Muscle layer of colon (tissue), 2 donors: ENCODE results near the gene FAAP20.

ENCODE experiments used
- H3K27ac ChIP-seq: one replicate; pipeline ENCODE4 v1.7.0; 2013; ENCODE audit warnings: low read depth, mild to moderate bottlenecking, low read length, moderate library complexity
- H3K27me3 ChIP-seq, 2 donors: one replicate each; pipeline ENCODE4 v1.7.0; 2013; ENCODE audit warnings: low read length in 2 of 2, mild to moderate bottlenecking in 2 of 2; ENCODE audit not compliant: insufficient read depth in 2 of 2, control insufficient read depth in 1 of 2
- H3K36me3 ChIP-seq: one replicate; pipeline ENCODE4 v1.7.0; 2013; ENCODE audit warnings: mild to moderate bottlenecking, low read length; ENCODE audit not compliant: insufficient read depth
- H3K4me1 ChIP-seq: one replicate; pipeline ENCODE4 v1.7.0; 2013; ENCODE audit warnings: mild to moderate bottlenecking, low read length; ENCODE audit not compliant: insufficient read depth
- H3K4me3 ChIP-seq, 2 donors: one replicate each; pipeline ENCODE4 v1.7.0; 2013; ENCODE audit warnings: low read length in 2 of 2, low read depth in 1 of 2, mild to moderate bottlenecking in 1 of 2, moderate library complexity in 1 of 2
- H3K9ac ChIP-seq: one replicate; pipeline ENCODE4 v1.7.0; 2013; ENCODE audit warnings: low read length
- H3K9me3 ChIP-seq: one replicate; pipeline ENCODE4 v1.7.0; 2013; ENCODE audit warnings: mild to moderate bottlenecking, low read length
- donor health status: abdominal sarcoma.
- donor health status: Adenocarcinoma of cecum.

The FAAP20 gene

DNA sequence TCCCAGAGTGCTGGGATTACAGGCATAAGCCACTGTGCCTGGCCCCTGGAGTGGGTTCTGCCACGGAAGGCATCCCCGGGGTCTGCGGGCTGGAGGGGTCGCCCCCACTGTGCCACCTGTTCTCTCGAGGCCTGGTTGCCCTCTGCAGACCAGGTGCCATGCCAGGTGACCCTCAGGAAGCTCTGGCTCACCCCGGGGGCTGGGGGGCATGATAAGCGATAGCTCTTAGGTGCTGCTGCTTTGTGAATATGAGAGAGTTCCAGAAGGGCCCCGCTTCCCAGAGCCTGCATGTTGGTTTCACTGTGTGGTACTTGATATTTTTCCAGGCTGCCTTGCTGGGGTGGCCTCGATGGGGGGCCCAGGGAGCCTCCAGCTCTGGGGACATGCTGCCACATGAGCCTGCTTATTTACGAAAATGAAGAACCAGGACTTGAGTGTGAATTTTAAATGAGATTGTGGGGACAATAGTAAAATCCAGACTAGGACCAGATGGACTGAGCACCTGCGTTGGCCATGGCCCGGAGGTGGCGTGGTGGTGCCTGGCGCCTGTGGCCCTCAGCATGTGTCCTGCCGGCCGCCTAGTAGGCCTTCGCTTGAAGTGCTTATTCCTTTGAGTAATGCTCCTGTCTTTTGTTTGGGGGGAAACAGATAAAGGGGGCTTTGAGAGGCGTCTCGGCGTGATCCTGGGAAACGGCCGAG is 40.9 kb upstream of the FAAP20 start:
- no peaks in the 10 kb centered on the region for H3K9me3 ChIP-seq
- H3K27me3 ChIP-seq, result no peaks in the 10 kb centered on the region
- H3K4me1 ChIP-seq, result peaks cover 91% of the 10 kb centered on the region
- peaks cover 1% of the 10 kb centered on the region for H3K36me3 ChIP-seq
- no peak overlapping the region for H3K4me3 ChIP-seq
- H3K27ac ChIP-seq, result no peak overlapping the region
- no peak overlapping the region for H3K9ac ChIP-seq

DNA sequence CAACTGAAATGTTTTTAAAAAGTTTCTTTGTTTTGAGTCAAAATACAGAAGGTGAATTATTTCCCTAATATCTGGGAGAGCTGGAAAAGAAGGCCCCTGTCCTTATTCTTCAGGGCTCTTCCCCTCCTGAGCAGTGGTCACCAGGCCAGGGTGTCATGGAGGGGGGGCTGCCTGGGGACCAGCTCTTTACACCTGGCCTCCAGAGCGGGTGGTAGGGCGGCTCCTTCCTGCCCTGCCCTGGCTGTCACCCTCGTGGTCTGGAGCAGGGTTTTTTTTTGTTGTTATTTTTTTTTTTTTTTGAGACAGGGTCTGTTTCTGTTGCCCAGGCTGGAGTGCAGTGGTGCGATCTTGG is 40.2 kb upstream of the FAAP20 start:
- H3K4me1 ChIP-seq, result peaks cover 84% of the 10 kb centered on the region
- H3K9ac ChIP-seq, result no peak overlapping the region
- H3K27me3 ChIP-seq, result no peaks in the 10 kb centered on the region
- H3K9me3 ChIP-seq, result no peaks in the 10 kb centered on the region
- peak overlapping the region in 1 of 2 donors; percentile 73 for H3K4me3 ChIP-seq
- peak overlapping the region; percentile 78 for H3K27ac ChIP-seq
- H3K36me3 ChIP-seq, result no peaks in the 10 kb centered on the region

DNA sequence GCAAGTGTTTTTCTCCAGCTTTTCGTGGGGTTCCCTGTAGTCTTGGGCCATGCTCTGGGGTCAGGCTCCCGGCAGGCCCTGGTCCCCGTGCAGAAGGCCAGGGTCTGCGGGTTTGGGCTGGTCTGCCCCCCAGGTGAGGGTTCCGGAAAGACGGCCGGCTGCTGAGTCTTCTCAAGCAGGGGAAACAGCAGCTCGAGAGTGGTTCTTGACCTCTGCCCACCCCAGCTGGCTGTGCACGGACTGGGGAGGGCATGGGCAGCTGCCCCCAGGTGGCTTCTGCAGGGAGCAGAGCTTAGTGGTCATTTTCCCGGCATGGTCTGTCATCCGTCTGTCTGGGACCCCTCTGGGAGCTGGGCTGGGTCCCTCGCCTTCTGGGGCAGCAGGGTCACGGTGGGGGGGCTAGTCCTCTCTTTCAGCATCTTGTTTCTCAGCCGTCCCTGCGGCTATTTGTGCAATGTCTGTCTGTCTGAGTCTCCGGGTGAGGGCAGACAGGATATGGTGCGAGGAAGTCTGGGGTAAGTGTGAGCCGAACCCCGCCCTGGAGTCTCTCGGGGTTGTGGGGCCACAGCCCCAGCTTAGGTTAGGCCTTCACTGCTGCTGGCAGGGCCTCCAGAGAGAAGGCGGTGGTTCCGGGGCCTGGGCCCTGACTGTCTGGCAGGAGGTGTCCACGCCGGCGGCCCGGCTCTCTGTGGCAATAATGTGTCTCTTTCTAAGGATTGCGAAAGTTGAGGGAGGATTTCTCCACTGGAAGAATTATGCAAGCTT is 39.6 kb upstream of the FAAP20 start:
- Histone ChIP-seq H3K4me3 (peak overlapping the region; percentile 34 to 73), H3K4me1 (peaks cover 78% of the 10 kb centered on the region), H3K27ac (peak overlapping the region; percentile 78)

DNA sequence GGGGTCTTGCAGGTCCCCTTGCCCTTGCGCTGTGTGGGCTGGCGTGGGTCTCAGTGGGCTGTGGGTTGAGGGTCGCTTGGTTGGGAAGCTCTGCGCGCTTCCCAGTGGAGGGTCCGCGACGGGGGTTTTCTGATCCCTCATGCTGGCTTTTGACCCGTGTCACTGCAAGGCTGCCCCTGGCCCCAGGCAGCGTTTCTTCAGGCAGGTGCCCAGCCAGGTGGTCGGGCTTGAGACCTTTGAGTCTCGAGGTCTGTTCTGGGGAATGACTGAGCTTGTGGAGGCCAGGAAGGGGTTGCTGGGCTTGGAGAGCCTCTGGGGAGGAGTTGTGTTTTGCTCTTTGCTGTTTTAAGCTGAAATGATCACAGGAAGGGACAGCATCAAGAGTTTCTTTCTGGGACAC is 38.9 kb upstream of the FAAP20 start:
- Histone ChIP-seq H3K27ac (peak overlapping the region; percentile 78), H3K36me3 (no peaks in the 10 kb centered on the region), H3K4me1 (peaks cover 71% of the 10 kb centered on the region), H3K9ac (peak overlapping the region; percentile 1), H3K4me3 (peak overlapping the region; percentile 34 to 73), H3K27me3 (no peaks in the 10 kb centered on the region), H3K9me3 (no peaks in the 10 kb centered on the region)

More for the DNA sequence above, 39.6 kb upstream of the FAAP20 start:
- Histone ChIP-seq H3K9me3 (no peaks in the 10 kb centered on the region), H3K36me3 (no peaks in the 10 kb centered on the region), H3K27me3 (no peaks in the 10 kb centered on the region), H3K9ac (peak overlapping the region; percentile 53)

DNA sequence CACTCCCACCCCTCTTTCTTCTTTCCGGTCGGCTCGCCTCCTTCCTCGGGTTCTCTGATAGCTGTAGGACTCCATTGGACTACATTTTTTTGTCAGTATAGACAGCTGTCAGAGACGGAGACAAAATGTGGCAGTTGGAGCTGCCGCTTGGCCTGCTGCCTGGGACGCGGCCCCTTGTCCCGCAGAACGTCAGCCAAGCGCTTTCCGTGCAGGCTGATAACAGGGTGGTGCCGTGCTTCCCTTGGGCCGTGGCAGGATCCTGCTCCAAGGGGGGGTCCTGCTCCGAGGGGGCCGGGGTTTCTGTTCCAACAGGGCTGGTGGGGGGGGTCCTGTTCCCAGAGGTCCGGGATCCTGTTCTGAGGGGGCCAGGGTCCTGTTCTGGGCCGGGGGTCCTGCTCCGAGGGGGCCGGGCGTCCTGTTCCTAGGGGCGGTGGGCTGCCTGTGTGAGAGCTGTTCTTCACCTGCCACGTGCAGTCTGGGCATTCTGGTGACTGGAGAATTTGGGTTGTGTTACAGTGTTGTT is 38.4 kb upstream of the FAAP20 start:
- Histone ChIP-seq H3K4me3 (peak overlapping the region; percentile 34 to 73), H3K27me3 (no peaks in the 10 kb centered on the region), H3K27ac (peak overlapping the region; percentile 78), H3K9me3 (no peaks in the 10 kb centered on the region), H3K4me1 (peaks cover 66% of the 10 kb centered on the region), H3K9ac (no peak overlapping the region), H3K36me3 (no peaks in the 10 kb centered on the region)

DNA sequence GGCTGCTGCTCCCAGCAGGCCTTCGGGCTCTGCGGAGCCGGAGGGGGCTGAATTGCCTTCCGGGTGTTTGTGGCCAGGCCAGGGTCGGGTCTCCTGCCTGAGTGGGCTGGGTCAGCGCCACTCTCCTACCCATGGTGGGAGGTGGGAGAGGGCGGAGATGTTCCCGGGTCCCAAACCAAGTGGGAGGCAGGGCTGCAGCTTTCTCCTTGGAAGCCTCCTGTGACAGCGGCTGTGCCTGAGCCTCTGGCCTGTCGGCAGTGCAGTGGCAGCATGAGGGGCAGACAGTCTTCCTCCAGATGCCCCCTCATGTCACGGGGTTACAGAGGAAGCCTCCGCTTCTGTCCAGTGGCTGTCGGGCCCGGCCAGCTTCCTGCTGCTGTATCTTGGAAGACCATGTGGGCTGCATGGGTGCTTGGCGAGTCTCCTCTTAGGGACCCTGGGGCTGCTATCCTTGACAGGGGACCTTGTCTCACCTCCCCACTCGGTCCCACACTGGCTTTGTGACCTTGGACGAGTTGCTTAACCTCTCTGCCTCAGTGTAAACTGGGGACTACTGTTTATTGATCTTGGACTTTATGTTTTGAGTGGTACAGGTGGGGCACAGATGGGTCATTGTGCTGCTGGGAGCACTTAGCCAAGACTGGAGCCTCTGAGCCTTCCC is 37.8 kb upstream of the FAAP20 start:
- peaks cover 60% of the 10 kb centered on the region for H3K4me1 ChIP-seq

DNA sequence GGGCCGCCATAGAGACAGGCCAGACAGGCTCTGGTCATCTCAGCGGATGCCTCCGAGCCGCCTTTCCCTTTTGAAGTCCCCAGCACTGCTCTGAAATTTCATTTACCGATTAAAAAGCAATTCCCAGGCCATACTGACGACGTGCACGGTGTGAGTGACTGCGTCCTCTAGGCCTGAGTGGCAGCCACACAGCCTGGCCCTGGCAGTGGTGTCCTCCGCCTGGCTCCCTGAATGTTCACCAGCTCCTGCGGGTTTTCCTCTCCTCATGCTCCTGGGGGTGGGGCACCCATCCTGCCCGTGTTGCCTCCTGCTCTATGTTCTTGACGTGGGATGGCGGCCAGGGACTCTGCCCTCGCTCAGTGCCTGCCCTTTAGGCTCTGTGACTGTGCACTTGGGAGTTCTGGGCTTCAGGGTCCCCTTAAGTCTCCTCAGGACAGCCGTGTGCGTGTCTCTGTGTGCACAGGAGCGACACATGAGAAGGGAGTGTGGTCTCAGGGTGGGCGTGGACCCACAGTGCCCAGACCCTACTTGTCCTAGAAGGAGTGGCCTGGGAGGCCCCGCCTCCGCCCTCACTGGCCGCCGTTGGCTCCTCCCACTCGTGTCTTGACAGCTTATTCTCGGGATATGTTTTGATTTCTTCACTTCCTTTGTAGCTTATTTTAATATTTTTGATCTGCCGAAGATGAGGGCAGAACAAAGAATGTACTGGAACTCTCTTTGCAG is 37.1 kb upstream of the FAAP20 start:
- no peaks in the 10 kb centered on the region for H3K9me3 ChIP-seq
- H3K4me1 ChIP-seq, result peaks cover 53% of the 10 kb centered on the region
- H3K27me3 ChIP-seq, result no peaks in the 10 kb centered on the region
- peak overlapping the region; percentile 70 for H3K9ac ChIP-seq
- H3K4me3 ChIP-seq, result peak overlapping the region; percentile 70 to 73
- H3K36me3 ChIP-seq, result no peaks in the 10 kb centered on the region
- H3K27ac ChIP-seq, result peak overlapping the region; percentile 89

More for the DNA sequence above, 37.8 kb upstream of the FAAP20 start:
- Histone ChIP-seq H3K9ac (peak overlapping the region; percentile 70), H3K36me3 (no peaks in the 10 kb centered on the region), H3K27ac (peak overlapping the region; percentile 89), H3K4me3 (peak overlapping the region; percentile 70 to 73), H3K27me3 (no peaks in the 10 kb centered on the region), H3K9me3 (no peaks in the 10 kb centered on the region)

DNA sequence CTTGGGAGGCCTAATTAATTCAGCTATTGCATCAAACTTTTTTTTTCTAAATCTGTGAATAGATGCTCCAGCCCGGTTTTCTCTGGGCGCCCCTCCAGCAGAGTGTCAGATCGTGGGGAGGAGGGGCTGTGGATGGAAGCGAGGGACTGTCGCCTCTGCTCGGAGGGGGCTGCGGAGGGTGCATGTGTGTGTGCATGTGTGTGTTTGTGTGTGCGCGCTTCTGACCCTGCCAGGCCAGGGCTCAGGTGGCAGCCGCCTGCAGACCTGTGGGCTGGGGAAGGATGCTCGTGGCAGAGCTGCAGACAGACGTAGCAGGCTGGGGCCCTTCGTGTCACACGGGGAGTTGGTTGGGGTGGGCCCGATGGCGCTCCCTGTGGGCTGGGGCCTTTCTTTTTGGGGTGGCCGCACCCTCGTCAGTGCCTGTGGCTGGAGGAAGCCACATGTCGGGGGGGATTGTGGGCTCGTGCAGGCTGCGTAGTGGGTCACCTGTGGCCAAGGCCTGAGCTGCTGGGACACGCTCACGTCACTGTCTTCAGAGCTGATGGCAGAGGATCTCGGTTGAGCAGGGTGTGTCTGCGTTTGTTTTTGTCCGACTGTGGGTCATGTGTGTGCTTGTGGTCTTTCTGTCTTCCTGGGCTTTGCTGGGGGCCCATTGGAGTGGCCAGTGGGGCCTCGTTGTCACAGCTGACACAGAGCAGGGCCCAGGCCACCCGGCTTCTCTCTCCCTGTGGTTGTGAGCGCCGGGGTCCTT is 36.4 kb upstream of the FAAP20 start:
- Histone ChIP-seq H3K4me3 (peak overlapping the region; percentile 70 to 73), H3K27ac (peak overlapping the region; percentile 89), H3K36me3 (no peaks in the 10 kb centered on the region), H3K4me1 (peaks cover 46% of the 10 kb centered on the region), H3K9ac (peak overlapping the region; percentile 70), H3K27me3 (no peaks in the 10 kb centered on the region), H3K9me3 (no peaks in the 10 kb centered on the region)

DNA sequence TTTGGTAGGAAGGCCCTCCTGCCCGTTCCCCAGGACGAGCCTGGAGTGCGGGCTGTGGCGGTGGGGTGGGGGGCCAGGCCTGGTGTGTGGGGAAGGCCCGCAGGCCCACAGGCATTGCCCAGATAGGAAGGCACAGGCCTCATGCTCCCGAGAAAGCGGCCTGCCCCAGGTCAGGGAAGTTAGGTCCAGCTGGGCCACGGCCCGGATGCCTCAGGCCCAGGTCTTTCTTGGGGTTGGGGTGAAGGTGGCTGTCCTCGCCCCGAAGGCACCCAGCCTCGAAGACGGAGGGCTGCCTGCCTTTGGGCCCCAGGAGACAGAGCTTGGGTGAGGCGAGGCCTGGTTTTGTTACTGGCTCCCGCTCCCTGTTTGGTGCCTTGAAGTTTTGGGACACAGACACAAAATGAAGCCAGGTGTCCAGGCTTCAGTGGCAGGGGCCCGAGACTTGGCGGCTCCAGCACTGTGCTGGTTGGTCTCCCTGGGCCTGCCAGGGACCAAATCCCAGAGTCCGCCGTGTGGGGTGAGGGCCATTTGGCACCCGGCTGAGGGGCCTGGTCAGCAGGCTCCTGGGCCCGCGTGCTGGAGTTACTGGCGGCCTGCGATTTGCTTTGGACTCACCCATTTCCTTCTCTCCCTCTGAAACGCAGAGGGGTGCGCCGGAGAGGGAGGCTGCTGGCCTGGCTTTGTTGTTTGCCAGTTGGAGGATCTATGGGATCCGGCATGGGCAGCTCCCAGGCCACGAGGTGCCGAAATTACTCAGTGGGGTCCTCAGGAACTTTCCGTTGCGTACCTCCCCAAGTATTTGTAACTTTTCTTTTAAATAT is 35.5 kb upstream of the FAAP20 start:
- Histone ChIP-seq H3K4me3 (peak overlapping the region; percentile 70 to 73), H3K27me3 (no peaks in the 10 kb centered on the region), H3K9me3 (no peaks in the 10 kb centered on the region), H3K9ac (peak overlapping the region; percentile 70), H3K4me1 (peaks cover 37% of the 10 kb centered on the region), H3K27ac (peak overlapping the region; percentile 89), H3K36me3 (no peaks in the 10 kb centered on the region)
